SK-N-SH (cell line): ENCODE results near the gene PIP4K2B. TPM values are rescaled to one million over a fixed set of nuclear protein-coding genes. Genes with fewer than 3 reads are reported as not detected.

ENCODE experiments used
- CTCF ChIA-PET: fragments of 300-600, 350-600 bp; formaldehyde crosslinking; extraction: SDS; loops from one replicate; lab custom pipeline; 2021; lab: Yijun Ruan, JAX
- POLR2A ChIA-PET: fragments of 350-600 bp; sonication (Branson Sonifier 250); formaldehyde crosslinking; extraction: SDS; loops from one replicate; lab custom pipeline; 2020; ENCODE audit warnings: antibody characterized with exemption, inconsistent platforms; lab: Yijun Ruan, JAX
- DNase-seq: peaks from one replicate; pipeline ENCODE4 v3.0.0; 2012
- H2AFZ ChIP-seq: fragments of 200-600 bp; sonication (generic); 2 replicates; pipeline ENCODE4 v1.8.1; 2016; ENCODE audit warnings: antibody characterized with exemption, mild to moderate bottlenecking, low read depth
- H3F3A ChIP-seq: fragments of 200-600 bp; sonication (generic); replicated peaks from 2 replicates; pipeline ENCODE3; 2016; ENCODE audit warnings: antibody characterized with exemption, mild to moderate bottlenecking; ENCODE audit not compliant: insufficient read depth
- H3K27ac ChIP-seq, 2 experiments: fragments of 200-500 bp in 1 of 2; fragments of 200-600 bp in 1 of 2; sonication (Bioruptor generic) in 1 of 2; sonication (generic), shearing (Covaris generic) in 1 of 2; 2 replicates each; pipeline versions ENCODE4 v1.5.1 to v1.6.1; 2014 to 2016; ENCODE audit warnings: low read depth in 2 of 2, inconsistent platforms in 1 of 2, low read length in 1 of 2, mild to moderate bottlenecking in 1 of 2, mixed read lengths in 1 of 2
- H3K27me3 ChIP-seq: fragments of 200-600 bp; sonication (generic), shearing (Covaris generic); 2 replicates; pipeline ENCODE4 v1.6.1; 2016; ENCODE audit warnings: mixed run types; ENCODE audit not compliant: insufficient read depth
- H3K36me3 ChIP-seq, 2 experiments: fragments of 200-500 bp in 1 of 2; fragments of 200-600 bp in 1 of 2; sonication (Bioruptor generic) in 1 of 2; sonication (generic) in 1 of 2; replicated peaks in 1 of 2; 2 replicates each; pipeline versions ENCODE3 to v1.5.1; 2014 to 2016; ENCODE audit warnings: low read length in 1 of 2, mild to moderate bottlenecking in 1 of 2; ENCODE audit not compliant: insufficient read depth in 2 of 2, control insufficient read depth in 1 of 2
- H3K4me1 ChIP-seq, 2 experiments: fragments of 200-500 bp in 1 of 2; fragments of 200-600 bp in 1 of 2; sonication (Bioruptor generic) in 1 of 2; sonication (generic), shearing (Covaris generic) in 1 of 2; 2 replicates each; pipeline versions ENCODE4 v1.5.1 to v1.6.1; 2014 to 2016; ENCODE audit warnings: low read depth in 1 of 2, low read length in 1 of 2, mixed run types in 1 of 2; ENCODE audit not compliant: insufficient read depth in 2 of 2, control insufficient read depth in 1 of 2
- H3K4me2 ChIP-seq: fragments of 200-600 bp; sonication (generic), shearing (Covaris generic); 2 replicates; pipeline ENCODE4 v1.6.1; 2017; ENCODE audit warnings: mixed run types
- H3K4me3 ChIP-seq, 2 experiments: fragments of 200-500 bp in 1 of 2; fragments of 200-600 bp in 1 of 2; sonication (Bioruptor generic) in 1 of 2; sonication (generic), shearing (Covaris generic) in 1 of 2; 2 replicates each; pipeline versions ENCODE4 v1.5.1 to v1.8.1; 2014 to 2016; ENCODE audit warnings: low read depth in 2 of 2, inconsistent platforms in 1 of 2, low read length in 1 of 2, mild to moderate bottlenecking in 1 of 2, mixed read lengths in 1 of 2, moderate library complexity in 1 of 2
- H3K79me2 ChIP-seq: fragments of 200-600 bp; sonication (generic); 2 replicates; pipeline ENCODE4 v1.8.1; 2017; ENCODE audit warnings: mild to moderate bottlenecking; ENCODE audit not compliant: insufficient read depth
- H3K9ac ChIP-seq: fragments of 200-600 bp; sonication (generic); 2 replicates; pipeline ENCODE4 v1.6.1; 2017; ENCODE audit warnings: mixed run types
- H3K9me2 ChIP-seq: fragments of 200-600 bp; sonication (generic); 2 replicates; pipeline ENCODE4 v1.6.1; 2017; ENCODE audit warnings: mixed run types
- H3K9me3 ChIP-seq: fragments of 200-600 bp; sonication (generic); 2 replicates; pipeline ENCODE4 v1.6.1; 2017; ENCODE audit warnings: mixed run types, mild to moderate bottlenecking, moderate library complexity
- H4K20me1 ChIP-seq: fragments of 200-600 bp; sonication (generic); 2 replicates; pipeline ENCODE4 v1.6.1; 2017; ENCODE audit warnings: mild to moderate bottlenecking, mixed run types; ENCODE audit not compliant: insufficient read depth
- CHD2 ChIP-seq: fragments of 150-350 bp; IDR thresholded peaks from 2 replicates; pipeline ENCODE4 v1.6.1; 2018; ENCODE audit warnings: low read length; ENCODE audit not compliant: partially characterized antibody
- EP300 ChIP-seq, 2 experiments: IDR thresholded peaks; 2 replicates each; pipeline versions ENCODE4 v1.4.0 to v1.6.1; 2012; ENCODE audit warnings: borderline replicate concordance in 1 of 2, low read depth in 1 of 2, low read length in 1 of 2
- EZH2phosphoT487 ChIP-seq: fragments of 200-600 bp; sonication (generic); IDR thresholded peaks from 2 replicates; pipeline ENCODE4 v1.6.1; 2017; ENCODE audit warnings: low read depth, mixed run types, mild to moderate bottlenecking, antibody characterized with exemption, moderate library complexity, borderline replicate concordance
- FOSL2 ChIP-seq: IDR thresholded peaks from 2 replicates; pipeline ENCODE4 v1.4.0; 2012; ENCODE audit warnings: low read depth, mild to moderate bottlenecking, moderate library complexity, borderline replicate concordance
- FOXJ3 ChIP-seq: sonication (generic); formaldehyde crosslinking; IDR thresholded peaks from 2 replicates; pipeline ENCODE4 v1.5.1; 2020; ENCODE audit warnings: mild to moderate bottlenecking, missing genetic modification reagents
- FOXM1 ChIP-seq: IDR thresholded peaks from 2 replicates; pipeline ENCODE4 v1.4.0; 2012; ENCODE audit warnings: low read depth, mild to moderate bottlenecking
- IRF3 ChIP-seq: fragments of 150-350 bp; IDR thresholded peaks from 2 replicates; pipeline ENCODE4 v1.6.1; 2016; ENCODE audit warnings: mild to moderate bottlenecking, low read depth, low read length
- JUND ChIP-seq: IDR thresholded peaks from 2 replicates; pipeline ENCODE4 v1.4.0; 2012
- MAX ChIP-seq: IDR thresholded peaks from 2 replicates; pipeline ENCODE4 v1.4.0; 2012; ENCODE audit warnings: low read depth
- MEF2A ChIP-seq: IDR thresholded peaks from 2 replicates; pipeline ENCODE4 v1.4.0; 2012; ENCODE audit warnings: low read depth, borderline replicate concordance
- MXI1 ChIP-seq: IDR thresholded peaks from 2 replicates; pipeline ENCODE4 v1.6.1; 2012; ENCODE audit warnings: mild to moderate bottlenecking, low read depth, low read length, improper control_type of control experiment
- NRF1 ChIP-seq: IDR thresholded peaks from 2 replicates; pipeline ENCODE4 v1.6.1; 2012; ENCODE audit warnings: low read depth, mild to moderate bottlenecking, low read length
- POLR2AphosphoS5 ChIP-seq: IDR thresholded peaks from 2 replicates; pipeline ENCODE4 v1.6.1; 2012; ENCODE audit warnings: low read depth, low read length
- RAD21 ChIP-seq: IDR thresholded peaks from 2 replicates; pipeline ENCODE4 v1.6.1; 2012; ENCODE audit warnings: mild to moderate bottlenecking, low read length
- REST ChIP-seq: IDR thresholded peaks from 2 replicates; pipeline ENCODE4 v1.6.1; 2012; ENCODE audit warnings: mild to moderate bottlenecking, low read depth, low read length, moderate library complexity
- RFX5 ChIP-seq: IDR thresholded peaks from 2 replicates; pipeline ENCODE4 v1.6.1; 2012; ENCODE audit warnings: mild to moderate bottlenecking, improper control_type of control experiment, low read length
- RXRA ChIP-seq: IDR thresholded peaks from 2 replicates; pipeline ENCODE4 v1.4.0; 2012; ENCODE audit warnings: low read depth, mild to moderate bottlenecking, borderline replicate concordance
- SIN3A ChIP-seq: IDR thresholded peaks from 2 replicates; pipeline ENCODE4 v1.6.1; 2012; ENCODE audit warnings: low read depth, mild to moderate bottlenecking, low read length, moderate library complexity, borderline replicate concordance
- TAF1 ChIP-seq: IDR thresholded peaks from 2 replicates; pipeline ENCODE4 v1.6.1; 2012; ENCODE audit warnings: low read depth, mild to moderate bottlenecking, low read length, moderate library complexity, borderline replicate concordance
- TCF12 ChIP-seq: IDR thresholded peaks from 2 replicates; pipeline ENCODE4 v1.4.0; 2012
- TEAD4 ChIP-seq: IDR thresholded peaks from 2 replicates; pipeline ENCODE4 v1.4.0; 2012; ENCODE audit warnings: mild to moderate bottlenecking, borderline replicate concordance; ENCODE audit not compliant: insufficient read depth
- YY1 ChIP-seq: IDR thresholded peaks from 2 replicates; pipeline ENCODE4 v1.4.0; 2012; ENCODE audit warnings: low read depth, mild to moderate bottlenecking
- whole genome bisulfite sequencing: methylation state at CpG from one replicate; pipeline ENCODE4 v1.1.6; 2017; ENCODE audit warnings: low lambda C conversion rate; 5-methylcytosine and 5-hydroxymethylcytosine counted together
- polyA plus RNA-seq, 3 experiments: library from polyadenylated mRNA; depleted of rRNA; stranded (reverse); fragments of >200 nt; gene quantifications; 2 replicates each; pipeline ENCODE4 v1.2.3, GENCODE V29; 2012

PIP4K2B gene
- polyA plus RNA-seq, 1 of the 3 experiments (the other 2 are of a cell fraction) = 29.8 TPM

- Histone ChIP-seq H4K20me1 (no peaks in the 10 kb centered on the region), H3K79me2 (no peaks in the 10 kb centered on the region), H3K4me1 (peaks cover 8 to 44% of the 10 kb centered on the region in 2 experiments; a peak in 1 of 4 replicates), H2AFZ (no peak overlapping the region), H3K4me2 (peak overlapping the region; percentile 60; the same call in 1 of the 2 replicates), H3K9me3 (no peaks in the 10 kb centered on the region), H3K27ac (peak overlapping the region; percentile 32 to 95; a peak in 3 of 4 replicates), H3K27me3 (no peaks in the 10 kb centered on the region), H3F3A (peaks cover 14% of the 10 kb centered on the region), H3K36me3 (peaks cover 8 to 25% of the 10 kb centered on the region in 2 experiments), H3K9ac (no peak overlapping the region), H3K4me3 (no peak overlapping the region), H3K9me2 (no peaks in the 10 kb centered on the region)
- DNase-seq = peak; percentile 81
- ChIA-PET POLR2A (interaction anchor here (0.9 to 1.9 kb wide), 8 partner anchors 9 to 51 kb away, joined by 3 to 14 read pairs (median 6); partner anchors contain the start of genes EPOP, MLLT6 and PSMB3), CTCF (interaction anchor here (0.9 to 5.4 kb wide), 6 partner anchors 9 to 58 kb away, joined by 3 to 36 read pairs (median 6); no protein-coding TSS in a partner anchor)
- WGBS = 80% methylated on average over 10 of the region's 10 CpGs
- peak; percentile 44; the same call in 1 of the 2 replicates for TF ChIP-seq MXI1
- peak; percentile 92 for TF ChIP-seq RFX5
- 0 out of 2 replicates have a peak, but pooled peaks have one; percentile 19 for TF ChIP-seq POLR2AphosphoS5
- peak; percentile 22; the same call in 1 of the 2 replicates for TF ChIP-seq IRF3
- no peak for TF ChIP-seq CHD2
These were observed 74.3 kb downstream of the PIP4K2B start for GRCh38 chr17:38725066-38725465.

GRCh38 chr17:38724337-38724988 lies 74.9 kb downstream of the PIP4K2B start:
- Histone ChIP-seq H3K9ac (no peak overlapping the region), H4K20me1 (no peaks in the 10 kb centered on the region), H3K27me3 (no peaks in the 10 kb centered on the region), H3K9me2 (no peaks in the 10 kb centered on the region), H3K4me3 (no peak overlapping the region; a peak in 1 of 4 replicates), H3K9me3 (no peaks in the 10 kb centered on the region), H3K36me3 (peaks cover 8 to 29% of the 10 kb centered on the region in 2 experiments), H3K4me1 (peaks cover 7 to 41% of the 10 kb centered on the region in 2 experiments; a peak in 1 of 4 replicates), H3F3A (peaks cover 12% of the 10 kb centered on the region), H3K79me2 (no peaks in the 10 kb centered on the region), H3K4me2 (peak overlapping the region; percentile 60; the same call in 1 of the 2 replicates), H3K27ac (peak overlapping the region; percentile 32 to 95; a peak in 3 of 4 replicates), H2AFZ (no peak overlapping the region)
- peak; percentile 94 for DNase-seq
- ChIA-PET CTCF (interaction anchor here (0.9 to 5.4 kb wide), 8 partner anchors 10 to 60 kb away, joined by 3 to 36 read pairs (median 4); no protein-coding TSS in a partner anchor), POLR2A (interaction anchor here (0.9 to 1.9 kb wide), 10 partner anchors 9 to 50 kb away, joined by 3 to 14 read pairs (median 4); partner anchors contain the start of genes EPOP, MLLT6 and PSMB3)
- 41% methylated on average over 3 of the region's 16 CpGs for WGBS
- TF ChIP-seq JUND = no peak
- no peak for TF ChIP-seq NRF1
- peak in 1 of 2 experiments; percentile 58; a peak in 1 of 4 replicates for TF ChIP-seq EP300 (IDR thresholded peaks at IDR 0.05; ENCODE audit: borderline replicate concordance in 1 of 2, low read depth in 1 of 2, low read length in 1 of 2)
- TF ChIP-seq MAX = no peak; the same call in 1 of the 2 replicates
- TF ChIP-seq TCF12 = peak; percentile 33; the same call in 1 of the 2 replicates
- TF ChIP-seq TEAD4 = no peak
- TF ChIP-seq FOXM1 = no peak
- TF ChIP-seq RXRA = no peak
- no peak for TF ChIP-seq YY1
- no peak for TF ChIP-seq TAF1
- peak; percentile 56 for TF ChIP-seq CHD2
- peak; percentile 66 for TF ChIP-seq FOXJ3
- TF ChIP-seq RAD21 = 0 out of 2 replicates have a peak, but pooled peaks have one; percentile 3
- TF ChIP-seq MEF2A = no peak
- TF ChIP-seq FOSL2 = no peak
- TF ChIP-seq REST = no peak
- TF ChIP-seq SIN3A = no peak
- no peak for TF ChIP-seq EZH2phosphoT487
